Peyer's patch (tissue), 4 donors: ENCODE data around the gene FBXO36.

Experiments used
- POLR2A ChIP-seq, 2 donors: fragments of 450-650 bp; IDR thresholded peaks; one replicate each; pipeline ENCODE4 v1.5.1; 2017; ENCODE audit warnings: antibody characterized with exemption in 2 of 2, mild to moderate bottlenecking in 2 of 2, moderate library complexity in 2 of 2
- TF ChIP-seq, protein P1 (sequence below), 6 experiments: fragments of 450-650 bp in 4 of 6; fragments of 200-600 bp in 2 of 6; sonication (generic) in 1 of 6; IDR thresholded peaks; one replicate each; pipeline ENCODE4 v1.5.1; 2017 to 2019; ENCODE audit warnings: antibody characterized with exemption in 6 of 6, mild to moderate bottlenecking in 3 of 6, moderate library complexity in 1 of 6

DNA sequence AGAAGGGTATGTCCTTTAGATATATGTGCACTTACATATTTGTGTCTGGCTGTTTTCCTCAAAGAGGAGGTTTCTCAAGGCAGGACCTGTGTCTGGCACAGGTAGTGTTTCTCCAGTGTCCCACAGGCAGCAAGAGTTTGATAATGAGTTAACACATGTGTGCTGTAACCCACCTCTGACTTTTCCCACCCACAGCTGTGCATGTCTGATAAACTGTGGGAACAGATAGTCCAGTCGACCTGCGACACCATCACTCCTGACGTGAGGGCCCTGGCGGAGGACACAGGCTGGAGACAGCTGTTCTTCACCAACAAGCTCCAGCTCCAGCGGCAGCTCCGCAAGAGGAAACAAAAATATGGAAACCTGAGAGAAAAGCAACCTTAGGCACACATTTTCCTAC lies 88.2 kb downstream of the FBXO36 start:
- TF ChIP-seq, protein P1, sequence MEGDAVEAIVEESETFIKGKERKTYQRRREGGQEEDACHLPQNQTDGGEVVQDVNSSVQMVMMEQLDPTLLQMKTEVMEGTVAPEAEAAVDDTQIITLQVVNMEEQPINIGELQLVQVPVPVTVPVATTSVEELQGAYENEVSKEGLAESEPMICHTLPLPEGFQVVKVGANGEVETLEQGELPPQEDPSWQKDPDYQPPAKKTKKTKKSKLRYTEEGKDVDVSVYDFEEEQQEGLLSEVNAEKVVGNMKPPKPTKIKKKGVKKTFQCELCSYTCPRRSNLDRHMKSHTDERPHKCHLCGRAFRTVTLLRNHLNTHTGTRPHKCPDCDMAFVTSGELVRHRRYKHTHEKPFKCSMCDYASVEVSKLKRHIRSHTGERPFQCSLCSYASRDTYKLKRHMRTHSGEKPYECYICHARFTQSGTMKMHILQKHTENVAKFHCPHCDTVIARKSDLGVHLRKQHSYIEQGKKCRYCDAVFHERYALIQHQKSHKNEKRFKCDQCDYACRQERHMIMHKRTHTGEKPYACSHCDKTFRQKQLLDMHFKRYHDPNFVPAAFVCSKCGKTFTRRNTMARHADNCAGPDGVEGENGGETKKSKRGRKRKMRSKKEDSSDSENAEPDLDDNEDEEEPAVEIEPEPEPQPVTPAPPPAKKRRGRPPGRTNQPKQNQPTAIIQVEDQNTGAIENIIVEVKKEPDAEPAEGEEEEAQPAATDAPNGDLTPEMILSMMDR (IDR thresholded peaks at IDR 0.05), result no peak
- no peak for TF ChIP-seq POLR2A (IDR thresholded peaks at IDR 0.05)
